ENCODE measurements around the gene XPO5.
"Not testable (repeated sequence)": the region's sequence is repeated elsewhere in the genome, so short reads cannot be mapped to it uniquely, and the experiment has no call there.

The XPO5 gene

DNA sequence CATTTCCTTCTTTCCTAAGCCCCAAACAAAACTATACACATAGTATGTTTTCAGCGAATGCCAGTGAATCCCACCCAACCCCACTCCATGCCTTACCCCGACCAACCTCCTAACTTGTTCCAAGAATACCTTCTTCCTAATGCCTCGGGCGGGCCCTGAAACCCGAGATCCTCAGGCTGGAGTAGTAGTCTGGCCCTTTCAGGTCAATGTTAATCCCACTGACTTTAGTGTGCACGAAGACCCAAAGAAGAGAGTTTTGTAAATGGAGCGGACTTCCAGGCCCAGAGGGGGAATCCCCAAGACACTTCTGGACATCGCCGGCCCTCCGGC, 59.5 kb downstream of the XPO5 start:
- no peak for DNase-seq

DNA sequence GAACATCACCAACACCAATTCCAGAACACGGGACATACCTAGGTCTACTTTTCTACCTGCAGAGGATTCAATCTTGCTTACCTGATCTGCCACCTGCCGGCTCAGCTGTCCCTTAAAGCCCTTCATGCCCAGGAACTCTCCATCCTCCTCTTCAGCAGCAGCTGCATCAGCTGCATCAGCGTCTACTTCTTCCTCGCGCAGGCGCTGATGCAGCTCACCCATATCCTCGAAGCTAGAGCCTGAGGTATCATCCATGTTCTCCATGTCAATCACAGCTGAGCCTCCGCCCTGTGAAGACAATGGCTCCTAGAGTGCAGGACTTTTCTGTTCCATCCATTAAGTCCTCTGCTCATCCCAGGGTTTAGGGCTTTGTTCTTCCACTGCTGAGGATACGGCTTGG, 60.0 kb downstream of the XPO5 start:
- DNase-seq: no peak

DNA sequence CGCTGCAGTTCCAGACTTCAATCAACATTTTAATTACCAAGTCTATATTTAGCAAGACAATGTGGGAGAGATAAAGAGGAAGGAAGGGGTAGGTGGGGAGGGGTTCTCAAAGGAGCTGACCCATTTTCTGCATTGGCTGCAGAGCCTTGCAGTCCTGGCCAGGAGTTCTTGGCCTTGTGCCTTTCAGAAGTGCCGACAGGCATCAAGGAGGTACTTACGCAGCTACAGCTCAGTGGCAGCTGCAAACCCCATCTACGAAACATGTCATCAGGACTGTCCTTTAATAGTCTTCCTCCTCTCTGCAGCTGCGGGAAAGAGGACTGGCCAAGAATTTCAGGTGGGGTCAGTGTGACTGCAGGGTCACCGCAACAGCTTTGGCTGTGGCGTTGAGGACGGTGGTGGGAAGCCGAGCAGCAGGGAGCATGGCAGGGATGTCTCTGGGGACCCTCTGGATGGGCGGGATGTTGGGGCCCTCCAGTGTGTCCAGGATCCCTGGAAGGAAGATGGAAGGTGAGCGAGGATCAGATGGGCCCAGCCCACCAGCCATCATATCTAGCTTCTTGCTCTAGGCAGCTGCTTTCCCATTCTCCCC, 63.9 kb downstream of the XPO5 start:
- no peak for DNase-seq

DNA sequence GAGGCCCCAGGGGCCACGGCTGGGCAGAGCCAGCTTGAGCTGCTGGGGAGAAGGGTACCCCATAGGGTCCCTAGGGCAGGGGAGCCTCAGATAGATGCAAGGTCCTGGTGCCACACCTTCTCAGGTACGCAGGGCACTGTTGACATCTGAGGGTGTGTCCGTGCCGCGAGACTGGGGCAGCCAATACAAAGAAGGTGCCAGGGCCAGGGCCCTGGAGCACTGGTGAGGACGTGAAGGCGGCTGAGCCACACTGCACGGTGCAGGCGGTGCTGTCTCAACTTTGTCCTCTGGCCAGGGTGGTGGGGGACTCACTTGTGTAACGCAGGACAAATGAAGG, 65.0 kb downstream of the XPO5 start:
- DNase-seq: no peak

DNA sequence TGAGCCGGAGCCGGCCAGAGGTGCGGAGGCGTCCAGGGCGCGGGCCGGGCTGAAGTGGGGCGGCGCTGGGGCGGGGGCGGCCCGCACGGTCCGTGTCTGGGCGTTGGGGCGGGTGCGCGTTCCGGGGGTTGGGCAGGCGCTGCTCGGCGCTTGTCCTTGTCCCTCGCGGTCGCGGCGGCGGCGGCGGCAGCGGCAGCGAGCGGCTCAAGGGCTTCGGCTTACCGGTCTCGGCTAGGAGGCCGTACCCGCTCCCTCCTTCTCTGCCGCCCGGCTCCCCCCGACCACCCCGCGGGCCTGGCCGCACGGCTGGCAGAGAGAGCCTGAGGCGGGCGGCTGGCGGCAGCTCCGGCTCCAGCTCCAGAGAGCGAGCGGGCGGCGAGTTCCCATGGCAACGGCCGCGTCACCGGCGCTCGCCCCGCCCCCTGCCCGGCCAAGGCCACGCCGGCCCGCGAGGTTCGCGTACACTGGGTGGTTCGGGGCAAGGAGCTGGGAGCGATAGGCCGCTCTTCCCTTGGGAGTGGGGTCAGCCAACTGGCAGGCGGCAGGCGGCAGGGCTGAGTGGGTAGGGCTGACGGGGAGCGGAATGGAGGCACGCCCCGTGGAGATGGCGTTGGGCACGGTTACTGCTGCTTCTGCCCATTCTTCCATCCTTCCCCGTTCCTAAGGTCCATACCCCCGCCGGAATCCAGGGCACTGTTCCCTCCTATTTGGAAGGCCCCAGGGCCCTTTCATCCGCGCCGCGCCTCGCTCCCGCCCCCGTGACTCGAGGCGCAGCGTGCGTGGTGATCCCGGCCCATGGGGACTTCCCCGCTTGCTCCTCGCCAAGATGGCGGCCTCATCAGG, 65.6 kb downstream of the XPO5 start, which contains the start of gene LRRC73:
Gene LRRC73 (minus strand): TSS at position 363 of the 843 bp plus-strand sequence. CDS start 561 bp downstream, outside the sequence.
- DNase-seq: peak; percentile 93

DNA sequence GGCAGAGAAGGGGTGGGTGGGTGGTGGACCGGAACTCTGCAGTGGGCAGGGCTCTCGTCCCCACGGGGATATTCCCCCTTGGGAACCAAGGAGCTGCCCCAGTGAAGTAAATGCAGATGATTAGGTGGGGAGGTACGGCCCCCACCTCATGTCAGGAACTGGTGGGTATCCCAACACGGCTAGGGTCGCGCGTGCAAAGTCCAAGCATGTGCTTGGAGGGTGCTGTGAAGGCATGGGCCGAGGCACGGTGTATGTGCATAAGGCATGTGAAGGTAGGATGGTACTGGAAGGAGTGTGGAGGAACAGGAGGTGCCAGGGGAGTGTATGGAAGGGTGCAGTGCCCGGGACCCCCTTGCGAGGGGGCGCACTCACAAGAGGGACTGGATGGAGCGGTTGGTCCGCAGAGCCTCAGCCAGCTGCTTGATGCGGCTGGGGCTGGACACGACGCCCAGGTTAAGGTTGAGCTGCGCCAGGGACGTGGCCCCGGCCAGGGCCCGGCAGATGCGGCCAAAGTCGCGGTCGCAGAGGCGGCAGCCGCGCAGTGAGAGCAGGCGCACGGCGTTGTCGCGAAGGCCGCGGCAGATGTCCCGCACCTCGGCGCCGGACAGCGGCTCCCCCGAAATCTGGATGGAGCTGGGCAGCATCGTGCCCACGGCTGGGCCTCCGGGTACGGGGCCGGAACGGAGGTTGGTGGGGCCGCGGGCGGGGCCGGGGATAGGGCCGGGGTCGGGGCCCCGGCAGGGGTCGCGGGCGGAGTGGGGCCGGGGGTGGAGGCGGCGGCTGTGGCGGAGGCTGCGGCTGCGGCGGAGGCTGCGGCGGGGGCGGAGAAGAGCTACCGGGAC, 66.5 kb downstream of the XPO5 start:
- peak; percentile 32 for DNase-seq

DNA sequence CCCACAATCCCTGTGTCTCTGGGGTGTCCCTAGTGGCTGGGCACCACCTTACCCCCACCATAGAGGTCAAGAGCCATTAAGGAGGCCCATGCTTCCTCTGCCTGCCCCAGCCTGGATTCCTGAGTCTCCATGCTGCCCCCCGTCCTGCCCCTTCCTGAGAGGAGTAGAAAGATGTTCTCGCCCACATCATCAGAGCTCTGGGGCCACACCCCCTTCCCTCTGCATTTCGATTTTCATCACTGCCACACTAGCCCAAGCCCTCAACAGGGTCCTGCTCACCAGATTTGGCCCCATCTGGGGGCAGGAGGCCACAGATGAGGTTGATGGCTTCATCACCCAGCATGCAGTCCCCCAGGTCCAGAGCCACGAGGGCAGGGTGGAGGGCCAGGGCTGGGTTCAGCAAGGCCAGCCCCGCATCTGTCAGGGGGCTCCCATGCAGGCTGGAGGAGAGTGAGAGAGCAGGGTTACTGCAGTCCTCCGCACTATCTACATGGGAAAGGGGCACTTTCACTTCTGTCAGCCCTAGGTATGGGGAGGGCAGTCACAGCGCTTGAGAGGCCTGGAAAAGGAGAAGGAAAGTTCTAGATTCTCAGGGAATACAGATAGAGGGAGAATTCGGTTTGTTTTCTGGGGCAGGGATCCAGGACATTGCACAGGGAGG, 67.2 kb downstream of the XPO5 start:
- DNase-seq: no peak

DNA sequence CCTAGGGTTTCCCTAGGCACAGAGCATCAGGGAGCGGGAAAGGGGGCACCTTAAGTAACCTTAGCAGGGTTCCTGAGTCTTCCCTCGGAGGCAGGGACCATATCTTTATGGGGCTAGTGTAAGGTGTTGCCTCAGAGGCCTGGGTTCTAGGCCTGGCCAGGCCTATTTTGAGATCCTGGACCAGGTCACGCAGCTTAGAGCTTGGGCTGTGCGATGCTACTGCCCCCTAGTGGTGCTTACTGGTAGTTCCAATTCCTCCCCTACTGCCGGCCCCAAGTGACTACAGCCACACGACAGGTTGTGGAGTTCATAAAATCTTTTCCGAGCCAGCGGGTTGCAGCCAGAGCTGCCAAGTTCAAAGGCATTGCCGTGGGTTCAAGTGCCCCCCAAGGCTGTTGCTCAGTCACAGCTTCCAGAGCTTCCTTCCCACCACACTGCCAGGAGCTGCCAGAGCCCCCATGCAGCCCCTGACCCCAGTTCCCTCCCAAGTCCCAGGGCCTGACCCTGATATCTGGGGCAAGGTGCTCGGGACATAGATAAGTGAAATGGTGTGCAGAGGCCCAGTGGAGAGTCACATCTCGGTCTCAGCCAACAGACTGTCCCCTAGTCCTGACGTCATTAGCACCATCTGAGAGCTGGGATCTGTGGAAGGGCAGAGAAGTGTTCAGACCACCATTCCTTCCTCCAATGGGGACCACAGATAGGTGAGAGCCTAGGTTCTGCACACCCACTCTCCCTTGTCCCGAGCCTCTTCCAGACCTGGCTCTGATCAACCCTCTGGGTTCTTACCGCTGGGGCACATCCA, 69.0 kb downstream of the XPO5 start:
- peak; percentile 77 for DNase-seq

DNA sequence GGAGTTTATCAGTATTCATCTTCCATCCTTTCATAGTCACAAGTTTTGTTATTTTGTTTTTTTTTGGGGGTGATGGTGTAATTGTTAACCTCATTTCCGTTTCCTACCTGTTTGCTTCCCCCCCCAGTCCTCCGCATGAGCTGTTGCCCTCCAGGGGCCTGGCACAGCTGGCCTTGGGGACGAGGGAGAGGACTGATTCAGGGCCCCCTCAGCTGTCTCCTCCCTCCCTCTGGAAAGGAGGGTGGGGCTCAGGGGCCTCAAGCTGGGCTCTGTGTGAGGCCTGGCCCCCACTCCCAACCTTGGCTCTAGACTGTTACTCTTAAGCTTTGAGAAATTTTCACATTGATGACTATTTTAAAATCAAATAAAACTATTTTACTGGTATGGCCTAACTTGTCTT, 69.7 kb downstream of the XPO5 start:
- no peak for DNase-seq

DNA sequence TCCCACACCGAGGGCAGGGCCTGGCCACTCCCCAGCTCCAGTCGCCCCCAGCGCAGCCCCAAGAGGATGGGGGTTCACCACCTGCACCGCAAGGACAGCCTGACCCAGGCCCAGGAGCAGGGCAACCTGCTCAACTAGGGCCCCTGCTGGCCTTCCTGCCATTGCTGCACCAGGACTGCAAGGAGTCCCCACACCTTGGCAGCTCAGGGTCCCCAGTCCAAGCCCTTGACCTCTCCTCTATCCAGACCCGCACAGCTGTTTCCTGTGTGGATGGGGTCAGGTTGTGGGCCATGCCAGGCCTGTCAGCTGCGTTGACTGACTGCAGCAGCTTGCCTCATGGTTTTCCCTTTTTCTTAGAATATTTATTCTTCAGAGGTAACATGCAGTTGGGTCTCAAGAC, 70.1 kb downstream of the XPO5 start:
- no peak for DNase-seq

DNA sequence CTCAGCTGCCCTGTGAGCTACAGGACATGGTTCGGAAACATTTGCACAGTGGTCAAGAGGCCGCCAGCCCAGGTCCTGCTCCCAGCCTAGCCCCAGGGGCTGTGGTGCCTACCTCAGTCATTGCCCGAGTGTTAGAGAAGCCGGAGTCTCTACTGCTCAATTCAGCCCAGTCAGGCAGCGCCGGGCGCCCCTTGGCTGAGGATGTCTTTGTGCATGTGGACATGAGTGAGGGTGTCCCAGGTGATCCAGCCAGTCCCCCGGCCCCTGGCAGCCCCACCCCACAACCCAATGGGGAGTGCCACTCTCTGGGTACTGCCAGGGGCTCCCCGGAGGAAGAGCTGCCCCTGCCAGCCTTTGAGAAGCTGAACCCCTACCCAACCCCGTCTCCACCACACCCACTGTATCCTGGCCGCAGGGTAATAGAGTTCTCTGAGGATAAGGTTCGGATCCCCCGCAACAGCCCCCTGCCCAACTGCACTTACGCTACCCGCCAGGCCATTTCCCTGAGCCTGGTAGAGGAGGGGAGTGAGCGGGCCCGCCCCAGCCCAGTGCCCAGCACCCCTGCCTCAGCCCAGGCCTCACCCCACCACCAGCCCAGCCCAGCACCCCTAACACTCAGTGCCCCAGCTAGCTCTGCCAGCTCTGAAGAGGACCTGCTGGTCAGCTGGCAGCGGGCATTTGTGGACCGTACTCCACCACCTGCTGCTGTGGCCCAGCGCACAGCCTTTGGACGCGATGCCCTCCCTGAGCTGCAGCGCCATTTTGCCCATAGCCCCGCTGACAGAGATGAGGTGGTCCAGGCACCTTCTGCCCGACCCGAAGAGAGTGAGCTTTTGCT, 70.9 kb downstream of the XPO5 start:
- DNase-seq: no peak

DNA sequence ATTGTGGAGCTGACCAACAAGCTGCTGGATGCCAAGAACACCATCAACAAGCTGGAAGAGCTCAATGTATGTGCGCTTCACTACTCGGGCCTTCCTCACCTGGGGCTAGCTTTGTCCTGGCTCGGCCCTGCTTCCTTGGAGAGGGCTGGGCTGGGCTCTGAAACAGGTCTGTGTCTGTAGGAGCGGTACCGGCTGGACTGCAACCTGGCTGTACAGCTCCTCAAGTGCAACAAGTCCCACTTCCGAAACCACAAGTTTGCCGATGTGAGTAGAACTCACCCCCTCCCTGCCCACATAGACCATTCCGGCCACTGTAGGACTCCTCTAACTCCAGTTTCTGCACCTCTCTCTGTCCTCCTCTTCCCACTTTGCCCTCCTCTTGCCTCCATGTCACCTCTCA, 72.4 kb downstream of the XPO5 start:
- DNase-seq: no peak

DNA sequence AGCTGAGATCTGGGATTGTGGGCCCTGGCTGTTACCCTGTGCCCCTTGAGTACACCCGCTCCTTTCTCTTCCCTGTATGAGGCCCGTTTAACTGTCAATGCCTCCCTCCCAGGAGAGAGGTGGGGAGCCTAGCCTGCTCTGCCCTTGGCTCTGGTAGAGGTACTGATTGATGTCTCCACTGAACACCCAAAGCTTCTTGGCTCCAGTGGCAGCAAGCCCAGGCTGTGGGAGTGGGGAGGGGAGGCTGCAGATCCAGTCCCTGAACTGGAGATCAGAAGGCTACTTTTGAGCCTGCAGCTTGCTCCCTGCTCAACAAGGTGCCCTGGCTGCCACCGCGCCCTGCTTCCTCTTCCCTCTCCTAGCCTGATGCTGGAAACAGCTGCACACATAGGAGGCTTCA, 73.2 kb downstream of the XPO5 start:
- DNase-seq: no peak

DNA sequence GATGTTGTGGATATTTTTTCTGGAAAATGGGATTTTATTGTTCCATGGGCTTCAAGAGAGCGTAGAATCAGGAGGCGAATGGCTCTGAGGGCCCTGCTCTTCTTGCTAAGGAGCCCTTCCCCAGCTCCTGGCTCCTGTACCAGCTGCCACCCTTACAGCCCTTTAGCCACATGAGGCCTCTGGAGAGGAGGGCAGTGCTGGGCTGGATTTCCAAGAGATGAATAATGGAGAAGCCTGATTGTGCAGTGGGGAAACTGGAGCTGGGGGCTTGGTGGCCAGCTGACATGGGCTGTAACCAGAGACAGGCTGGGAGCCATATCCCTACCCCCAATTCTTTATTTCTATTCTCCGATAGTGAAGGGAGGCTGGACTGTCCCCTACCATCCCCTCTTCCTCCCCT, 74.9 kb downstream of the XPO5 start:
- no peak for DNase-seq

DNA sequence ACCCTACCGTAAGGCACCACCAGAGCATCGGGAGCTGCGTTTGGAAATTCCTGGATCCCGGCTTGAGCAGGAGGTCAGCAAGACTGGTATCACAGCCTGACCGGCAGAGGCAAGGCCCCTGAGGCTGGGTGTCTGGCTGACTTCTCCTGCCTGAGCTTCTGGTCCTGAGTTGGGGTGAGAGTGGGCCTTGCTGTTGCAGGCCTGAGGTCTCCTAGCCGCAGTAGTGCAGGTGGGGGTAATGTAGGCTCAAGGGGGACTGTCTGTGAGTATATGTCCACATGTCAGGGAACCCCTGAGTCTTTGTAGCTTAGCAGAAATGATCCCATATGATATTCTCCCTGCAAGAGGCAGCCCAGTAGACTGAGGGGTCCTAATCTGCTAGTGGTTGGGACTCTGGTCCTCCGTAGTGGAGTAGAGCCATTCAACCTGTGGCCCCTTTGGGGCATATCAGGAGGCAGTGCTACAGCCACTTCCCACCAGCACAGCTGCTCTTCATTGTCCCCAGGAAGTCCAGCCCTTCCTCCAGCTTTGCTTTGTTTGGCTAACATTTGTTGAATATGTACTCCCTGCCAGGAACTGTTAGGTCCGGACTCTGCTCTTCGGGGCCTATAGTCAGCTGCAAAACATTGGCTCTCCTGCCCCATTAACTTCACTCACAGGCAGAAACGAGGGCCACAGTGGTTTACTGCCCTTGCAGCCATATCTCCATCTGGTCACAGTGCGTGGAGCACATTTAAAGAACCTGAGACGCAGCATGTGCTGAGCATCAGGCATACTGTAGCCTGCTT, 76.6 kb downstream of the XPO5 start:
- DNase-seq: no peak

DNA sequence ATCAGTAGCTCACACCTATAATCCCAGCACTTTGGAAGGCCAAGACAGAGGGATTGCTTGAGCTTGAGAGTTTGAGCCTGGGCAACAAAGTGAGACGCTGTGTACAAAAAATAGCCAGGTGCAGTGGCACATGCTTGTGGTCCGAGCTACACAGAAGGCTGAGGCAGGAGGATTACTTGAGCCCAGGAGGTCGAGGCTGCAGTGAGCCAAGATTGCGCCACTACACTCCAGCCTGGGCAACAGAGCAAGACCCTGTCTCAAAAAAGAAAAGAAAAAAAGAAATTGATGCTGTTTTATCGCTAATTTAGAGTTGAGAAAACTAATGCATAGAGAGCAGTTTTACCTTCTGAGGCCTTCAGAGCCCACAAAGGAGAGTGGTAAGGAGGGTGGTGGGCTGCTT, 77.5 kb downstream of the XPO5 start:
- not testable (repeated sequence) for DNase-seq

DNA sequence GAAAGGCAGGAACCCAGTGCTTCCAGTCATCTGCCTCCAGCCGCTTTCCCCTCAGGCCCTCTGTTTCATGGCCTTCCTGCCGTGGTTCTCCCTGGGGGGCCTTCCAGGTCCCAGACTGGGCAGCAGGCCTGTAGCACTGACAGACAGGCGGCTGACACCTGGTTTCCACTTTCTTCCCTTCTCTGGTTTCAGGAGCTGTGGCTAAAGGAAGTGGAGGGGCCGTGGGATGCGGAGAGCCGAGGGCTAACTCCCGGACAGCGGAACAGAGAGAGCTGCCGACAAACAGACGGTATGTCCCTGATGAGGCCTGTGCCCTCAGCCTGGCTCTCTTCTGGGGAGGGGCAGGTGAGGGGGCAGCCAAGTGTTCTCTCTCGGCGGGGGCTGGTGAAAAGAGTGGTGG, 78.1 kb downstream of the XPO5 start:
- DNase-seq: no peak

DNA sequence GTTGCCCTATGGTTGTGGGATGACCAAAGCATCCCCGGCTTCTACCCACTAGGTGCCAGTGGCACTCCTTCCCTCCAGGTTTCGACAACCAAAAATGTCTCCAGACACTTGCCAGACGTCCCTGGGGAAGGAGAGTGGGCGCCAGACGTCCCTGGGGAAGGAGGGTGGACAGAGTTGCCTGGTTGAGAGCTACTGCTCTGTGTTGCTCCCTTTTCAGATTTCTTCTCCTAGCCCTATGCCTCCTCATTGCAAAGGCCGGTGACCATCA, 78.8 kb downstream of the XPO5 start:
- DNase-seq: no peak

DNA sequence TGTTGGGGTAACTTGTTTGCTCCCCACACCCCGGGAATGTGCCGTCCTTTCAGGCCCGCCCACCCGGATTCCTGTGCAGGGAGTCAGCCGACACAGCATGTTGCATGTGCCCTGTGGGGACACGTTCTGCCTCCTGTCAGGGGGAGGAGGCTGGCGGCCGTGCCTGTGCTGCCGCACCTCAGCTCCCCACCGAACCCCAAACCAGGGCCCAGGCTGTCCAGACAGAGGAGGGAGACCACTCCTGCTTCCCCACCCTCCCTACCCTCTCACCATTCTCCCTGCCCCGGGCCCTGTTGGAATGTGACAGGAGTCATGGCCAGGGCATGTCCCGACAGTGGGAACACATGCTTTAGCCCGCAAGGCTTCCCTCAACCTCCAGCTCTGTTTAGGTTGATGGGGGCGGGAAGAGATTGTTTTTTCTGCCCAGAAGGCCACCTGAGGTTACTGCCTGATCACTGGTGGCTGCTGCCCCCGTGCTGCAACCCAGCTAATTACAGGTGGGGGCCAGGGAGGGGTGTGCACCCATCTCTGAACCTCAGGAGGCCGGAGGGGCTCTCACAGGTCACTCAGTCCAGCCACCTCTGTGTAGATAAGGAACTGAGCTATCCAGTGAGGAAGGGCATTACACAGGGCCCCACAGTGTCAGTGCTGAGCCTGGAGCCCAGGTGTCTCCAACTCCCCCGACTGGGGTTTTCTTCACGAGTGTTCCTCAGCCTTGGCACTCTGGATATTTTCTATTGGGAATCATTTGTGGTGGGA, 79.3 kb downstream of the XPO5 start:
- peak; percentile 27 for DNase-seq

DNA sequence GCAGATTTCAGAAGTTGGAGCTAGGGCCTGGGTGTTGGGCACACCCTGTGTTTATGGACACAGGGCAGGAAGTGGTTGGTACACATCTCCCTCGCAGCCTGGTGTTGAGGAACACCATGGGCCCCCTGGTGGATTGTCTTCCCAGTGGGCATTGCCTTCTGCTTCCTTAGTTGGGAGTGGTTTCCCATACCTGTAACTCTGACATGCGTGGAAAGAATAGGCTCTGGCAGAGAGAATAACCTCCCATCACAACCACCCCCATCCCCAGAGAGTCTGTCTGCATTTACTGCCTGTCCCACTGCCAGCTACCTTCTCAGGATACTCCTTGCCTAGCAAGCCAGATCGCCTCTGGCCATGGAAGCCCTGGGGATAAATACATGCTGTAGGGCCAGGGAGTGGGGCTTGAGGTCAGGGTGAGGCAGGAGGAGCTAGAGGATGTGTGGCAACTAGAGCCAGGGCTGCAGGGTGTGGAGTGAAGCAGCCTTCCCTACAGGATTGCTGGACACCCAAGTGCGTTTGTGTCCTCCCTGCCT, 80.4 kb downstream of the XPO5 start:
- DNase-seq: peak; percentile 40

Data from NCI-H69 (cell line).